HUES48 (cell line): Measurements from ENCODE around the gene IFI27L1.

Source experiments
- H3K27ac ChIP-seq: one replicate; pipeline ENCODE4 v1.7.0; 2013; ENCODE audit warnings: low read depth, low read length, inconsistent platforms
- H3K27me3 ChIP-seq: 2 replicates; pipeline ENCODE4 v1.6.1; 2013; ENCODE audit warnings: mild to moderate bottlenecking, low read length; ENCODE audit not compliant: control insufficient read depth, insufficient read depth
- H3K36me3 ChIP-seq: 2 replicates; pipeline ENCODE4 v1.6.1; 2013; ENCODE audit warnings: low read length; ENCODE audit not compliant: control insufficient read depth, insufficient read depth
- H3K4me1 ChIP-seq: 2 replicates; pipeline ENCODE4 v1.6.1; 2013; ENCODE audit warnings: mild to moderate bottlenecking, low read length; ENCODE audit not compliant: control insufficient read depth, insufficient read depth
- H3K4me3 ChIP-seq: 2 replicates; pipeline ENCODE4 v1.5.1; 2013; ENCODE audit warnings: mild to moderate bottlenecking, low read depth, low read length
- H3K9ac ChIP-seq: 2 replicates; pipeline ENCODE4 v1.6.1; 2013; ENCODE audit warnings: mild to moderate bottlenecking, low read depth, low read length, moderate library complexity
- H3K9me3 ChIP-seq: 2 replicates; pipeline ENCODE4 v1.6.1; 2013; ENCODE audit warnings: low read length; ENCODE audit not compliant: control insufficient read depth, insufficient read depth

IFI27L1 gene

DNA sequence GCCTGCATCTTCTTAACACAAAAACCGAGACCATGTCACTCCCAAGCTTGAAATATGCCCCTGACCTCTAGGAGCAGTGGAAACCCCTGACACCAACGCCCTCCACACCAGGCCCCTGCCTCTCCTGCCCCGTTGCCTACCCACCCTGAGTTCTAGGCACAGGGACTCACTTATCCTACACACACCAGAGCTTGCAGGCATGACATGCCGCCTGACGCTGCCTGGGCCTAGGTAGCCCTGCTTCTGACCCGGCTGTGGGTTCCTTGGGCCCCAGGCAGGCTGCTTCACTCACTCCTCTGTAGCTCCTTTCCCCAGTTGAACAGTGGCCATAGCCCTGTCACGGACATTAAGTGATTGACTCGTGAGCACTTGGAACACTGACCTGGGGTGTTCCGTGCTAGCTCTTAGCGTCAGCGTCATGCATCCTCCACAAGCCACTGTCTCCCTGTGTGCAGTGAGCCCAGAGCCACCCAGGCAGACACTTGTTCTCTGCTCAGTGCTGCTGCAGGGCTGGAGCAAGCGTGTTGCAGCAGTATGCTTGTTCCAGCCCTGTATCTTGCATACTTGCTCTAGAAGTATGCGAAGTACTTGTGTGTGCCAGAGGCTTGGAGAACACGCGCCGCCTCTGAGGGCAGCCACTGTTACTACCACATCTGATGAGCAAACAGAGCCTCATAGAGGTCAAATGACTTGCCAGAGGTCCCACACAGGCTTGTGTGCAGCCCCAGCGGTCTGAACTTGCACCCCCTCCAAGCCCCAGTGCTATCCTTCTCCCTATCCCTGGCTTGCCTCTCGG is 39.4 kb upstream of the IFI27L1 start:
- H3K9ac ChIP-seq, result no peak overlapping the region
- no peaks in the 10 kb centered on the region for H3K27me3 ChIP-seq
- peaks cover 36% of the 10 kb centered on the region for H3K36me3 ChIP-seq
- no peak overlapping the region for H3K4me3 ChIP-seq
- H3K9me3 ChIP-seq, result no peaks in the 10 kb centered on the region
- H3K27ac ChIP-seq, result no peak overlapping the region
- H3K4me1 ChIP-seq, result no peaks in the 10 kb centered on the region

DNA sequence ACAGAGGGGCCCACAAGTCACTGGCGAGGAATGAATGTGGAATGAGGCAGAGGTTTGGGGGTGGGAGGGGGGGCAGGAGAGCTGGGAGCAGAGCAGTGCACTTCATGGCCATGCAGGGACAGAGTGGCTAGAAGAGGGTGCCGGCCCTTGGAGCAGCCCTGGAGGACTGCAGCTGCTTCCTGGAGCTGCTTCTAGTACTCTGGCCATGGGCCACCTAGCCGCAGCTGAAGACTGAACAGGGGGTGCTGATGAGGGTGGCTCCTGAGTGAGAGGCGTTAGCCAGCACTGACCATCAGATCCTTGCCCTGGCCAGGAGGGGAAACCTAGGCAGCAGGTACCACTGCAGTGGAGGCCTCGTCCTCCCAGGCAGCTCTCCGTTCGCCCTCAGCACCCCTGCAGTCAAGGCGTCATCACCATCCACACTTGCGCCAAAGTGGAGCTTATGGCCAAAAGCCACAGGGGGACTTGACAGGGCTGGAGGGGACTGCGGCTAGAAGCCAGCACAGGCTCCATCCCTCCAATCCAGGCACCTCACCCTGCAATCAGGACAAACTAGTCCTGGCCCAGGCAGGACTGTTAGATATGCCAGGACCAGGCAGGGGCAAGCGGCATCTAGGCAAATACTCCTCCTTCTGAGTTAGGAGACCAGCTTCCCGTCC is 38.5 kb upstream of the IFI27L1 start:
- peaks cover 44% of the 10 kb centered on the region for H3K36me3 ChIP-seq

DNA sequence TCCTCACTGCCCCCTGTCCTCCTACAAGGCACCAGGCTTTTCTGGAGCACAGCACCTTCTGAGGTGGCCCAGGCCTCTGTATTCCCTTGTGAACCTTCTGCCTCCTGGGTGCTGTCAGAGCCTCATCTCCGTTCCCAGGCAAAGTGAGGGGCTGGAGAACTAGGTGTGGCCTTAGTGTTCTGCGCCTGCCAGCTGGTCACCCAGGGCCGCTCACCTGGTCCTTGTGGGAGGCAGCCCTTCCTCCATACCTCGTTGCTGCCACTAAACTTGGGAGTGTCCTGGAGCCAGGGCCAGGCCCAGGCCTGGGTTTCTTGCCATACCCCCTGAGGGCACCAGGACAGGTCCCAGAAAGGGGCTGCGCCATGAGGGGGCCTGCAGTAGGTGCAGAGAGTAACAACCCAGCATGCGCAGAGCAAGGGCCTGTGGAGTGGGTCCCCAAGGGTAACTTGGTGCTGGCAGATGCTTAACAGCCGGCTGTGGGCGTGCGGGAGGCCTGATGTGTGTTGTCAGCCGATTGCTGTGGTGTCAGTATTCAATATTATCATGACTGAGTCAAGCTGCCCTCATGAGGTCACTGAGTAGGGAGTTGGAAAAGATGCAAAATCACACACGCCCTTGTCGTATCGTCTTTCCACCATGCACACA is 37.9 kb upstream of the IFI27L1 start:
- Histone ChIP-seq H3K9me3 (no peaks in the 10 kb centered on the region), H3K9ac (no peak overlapping the region), H3K27ac (no peak overlapping the region), H3K4me3 (no peak overlapping the region), H3K27me3 (no peaks in the 10 kb centered on the region), H3K36me3 (peaks cover 50% of the 10 kb centered on the region), H3K4me1 (no peaks in the 10 kb centered on the region)

More for the DNA sequence above, 38.5 kb upstream of the IFI27L1 start:
- H3K4me1 ChIP-seq, result no peaks in the 10 kb centered on the region
- H3K4me3 ChIP-seq, result no peak overlapping the region
- H3K9me3 ChIP-seq, result no peaks in the 10 kb centered on the region
- H3K27me3 ChIP-seq, result no peaks in the 10 kb centered on the region
- H3K27ac ChIP-seq, result no peak overlapping the region
- H3K9ac ChIP-seq, result no peak overlapping the region

DNA sequence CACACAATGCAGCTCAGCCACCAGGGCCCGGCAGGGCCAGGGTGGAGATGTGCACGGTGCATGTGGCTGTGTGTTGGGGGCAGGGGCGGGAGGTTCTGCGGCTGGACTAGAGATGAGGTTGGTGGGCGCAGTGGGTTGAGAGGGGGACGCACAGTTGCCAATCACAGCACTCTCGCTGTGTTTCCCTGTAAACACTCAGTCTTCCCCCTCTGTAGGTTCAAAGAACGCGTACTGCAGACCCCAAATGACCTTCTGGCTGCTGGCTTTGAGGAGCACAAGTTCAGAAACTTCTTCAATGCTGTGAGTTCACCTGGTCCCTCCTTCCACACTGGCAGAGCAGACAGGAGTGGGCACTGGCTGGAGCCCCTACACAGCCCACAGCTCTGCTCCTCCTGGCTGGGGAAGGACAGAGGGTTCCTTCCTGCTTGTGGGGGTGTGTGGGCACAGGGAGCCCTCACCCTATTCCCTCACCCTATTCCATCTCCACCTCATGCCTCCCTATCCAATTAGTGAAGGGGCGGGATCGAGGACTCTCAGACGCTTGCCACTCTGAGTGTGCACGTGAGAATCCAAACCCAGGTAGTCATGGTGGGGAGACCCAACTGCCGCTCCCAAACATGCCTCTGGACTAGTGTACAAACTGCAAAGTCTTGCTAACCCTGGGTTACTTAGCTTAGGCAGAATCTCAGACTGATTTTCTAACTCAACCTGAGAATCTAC is 37.2 kb upstream of the IFI27L1 start:
- Histone ChIP-seq H3K27ac (no peak overlapping the region), H3K9me3 (no peaks in the 10 kb centered on the region), H3K4me1 (no peaks in the 10 kb centered on the region), H3K4me3 (no peak overlapping the region), H3K27me3 (no peaks in the 10 kb centered on the region), H3K36me3 (peaks cover 57% of the 10 kb centered on the region), H3K9ac (no peak overlapping the region)

DNA sequence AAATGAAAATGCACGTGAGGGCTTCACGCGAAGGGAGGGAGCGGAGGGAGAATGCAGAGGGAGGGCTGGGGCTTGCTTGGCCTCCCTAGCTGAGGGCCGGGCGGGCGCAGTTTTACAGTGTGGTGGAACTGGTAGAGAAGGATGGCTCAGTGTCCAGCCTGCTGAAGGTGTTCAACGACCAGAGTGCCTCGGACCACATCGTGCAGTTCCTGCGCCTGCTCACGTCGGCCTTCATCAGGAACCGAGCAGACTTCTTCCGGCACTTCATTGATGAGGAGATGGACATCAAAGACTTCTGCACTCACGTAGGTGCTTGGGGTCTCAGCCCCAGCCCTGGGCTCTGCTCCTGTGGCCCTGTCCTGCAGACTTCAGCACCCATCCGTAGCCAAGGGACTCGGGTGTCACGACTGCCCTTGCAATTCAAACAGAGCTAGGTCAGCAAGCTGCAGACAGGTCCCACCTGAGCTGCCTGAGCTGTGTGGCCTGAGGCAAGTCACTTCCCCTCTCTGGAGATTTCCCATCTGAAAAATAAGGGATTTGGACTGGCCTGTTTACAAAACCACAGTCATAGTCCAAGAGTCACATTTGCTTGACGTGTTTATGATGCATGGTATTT is 36.5 kb upstream of the IFI27L1 start:
- Histone ChIP-seq H3K27me3 (no peaks in the 10 kb centered on the region), H3K4me1 (no peaks in the 10 kb centered on the region), H3K9me3 (no peaks in the 10 kb centered on the region), H3K27ac (no peak overlapping the region), H3K9ac (no peak overlapping the region), H3K36me3 (peaks cover 60% of the 10 kb centered on the region), H3K4me3 (no peak overlapping the region)

DNA sequence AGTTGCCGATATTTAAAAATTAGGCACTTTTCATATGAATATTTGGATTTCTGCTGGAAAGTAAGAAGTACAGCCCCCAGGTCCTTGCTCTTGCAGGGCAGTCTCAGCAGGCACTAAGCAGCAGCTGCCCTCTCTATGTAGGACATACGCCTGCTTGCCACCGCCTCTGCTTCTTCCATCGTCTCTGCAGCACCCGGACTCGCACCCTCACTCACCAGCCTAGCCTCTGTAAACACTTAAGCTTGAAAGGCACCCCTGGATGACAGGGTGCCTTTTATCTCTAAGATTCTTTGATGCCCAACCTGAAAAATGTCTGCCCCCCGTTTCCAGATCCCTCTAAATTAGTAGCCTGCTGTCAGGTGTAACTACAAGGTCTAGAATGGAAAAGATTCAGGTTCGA is 36.0 kb upstream of the IFI27L1 start:
- Histone ChIP-seq H3K27ac (no peak overlapping the region), H3K9ac (no peak overlapping the region), H3K36me3 (peaks cover 65% of the 10 kb centered on the region), H3K27me3 (no peaks in the 10 kb centered on the region), H3K9me3 (no peaks in the 10 kb centered on the region), H3K4me1 (no peaks in the 10 kb centered on the region), H3K4me3 (no peak overlapping the region)

DNA sequence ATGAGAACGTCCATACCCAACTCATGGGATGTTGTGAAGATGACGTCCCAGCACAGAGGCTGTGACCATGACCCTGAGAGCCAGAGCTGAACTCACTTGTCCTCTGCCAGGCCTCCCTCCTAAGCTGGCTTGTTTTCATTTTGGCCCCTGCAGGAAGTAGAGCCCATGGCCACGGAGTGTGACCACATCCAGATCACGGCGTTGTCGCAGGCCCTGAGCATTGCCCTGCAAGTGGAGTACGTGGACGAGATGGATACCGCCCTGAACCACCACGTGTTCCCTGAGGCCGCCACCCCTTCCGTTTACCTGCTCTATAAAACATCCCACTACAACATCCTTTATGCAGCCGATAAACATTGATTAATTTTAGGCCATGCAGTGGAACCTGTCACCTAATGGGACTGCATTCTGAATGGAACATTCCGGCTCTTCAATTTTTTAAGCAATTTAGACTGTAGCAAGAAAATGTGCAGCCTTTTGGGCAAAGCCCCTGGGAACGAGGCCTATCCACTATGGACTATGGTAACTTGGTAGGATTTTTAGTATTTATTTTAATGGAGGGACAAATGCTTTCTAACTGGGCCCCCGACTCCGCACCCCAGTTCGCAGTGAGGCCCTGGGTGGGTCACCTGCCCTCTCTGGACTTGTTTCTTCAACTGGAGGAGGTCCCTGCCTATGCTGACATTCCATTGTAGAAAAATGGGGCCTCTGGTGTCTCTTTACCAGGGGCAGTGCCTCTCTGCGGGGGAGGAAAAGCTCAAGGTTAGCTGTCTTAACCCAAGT is 35.4 kb upstream of the IFI27L1 start:
- Histone ChIP-seq H3K9me3 (no peaks in the 10 kb centered on the region), H3K27ac (no peak overlapping the region), H3K9ac (no peak overlapping the region), H3K36me3 (peaks cover 71% of the 10 kb centered on the region), H3K27me3 (no peaks in the 10 kb centered on the region), H3K4me3 (no peak overlapping the region), H3K4me1 (no peaks in the 10 kb centered on the region)

DNA sequence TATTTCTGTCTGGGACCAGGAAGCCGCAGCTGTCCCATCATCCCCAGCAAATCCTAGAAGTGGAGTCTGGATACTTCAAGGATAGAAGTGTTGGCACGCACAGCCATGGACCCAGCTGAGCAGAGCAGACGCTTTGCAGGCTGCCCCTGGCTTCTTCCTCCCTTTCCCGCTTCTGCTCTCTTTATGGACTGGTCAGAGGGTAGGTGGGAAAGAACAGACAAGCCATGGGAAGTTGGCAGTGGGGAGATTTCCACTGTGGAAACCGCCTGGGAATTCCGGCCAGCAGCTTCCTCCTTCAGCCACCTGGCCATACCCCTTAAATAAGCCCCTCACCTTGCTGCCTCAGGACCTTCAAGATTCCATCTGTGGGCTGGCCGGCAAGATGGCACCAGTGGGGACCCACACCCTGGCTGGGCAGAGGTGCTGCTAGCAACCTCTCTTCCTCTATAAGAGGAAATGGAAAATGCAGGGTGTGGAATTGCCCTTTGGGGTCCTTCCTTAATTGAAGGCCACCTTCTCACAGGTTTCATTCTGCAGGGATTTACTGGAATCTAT is 34.3 kb upstream of the IFI27L1 start:
- Histone ChIP-seq H3K4me3 (no peak overlapping the region), H3K4me1 (no peaks in the 10 kb centered on the region), H3K27ac (no peak overlapping the region), H3K9me3 (no peaks in the 10 kb centered on the region), H3K27me3 (no peaks in the 10 kb centered on the region), H3K9ac (no peak overlapping the region), H3K36me3 (peaks cover 78% of the 10 kb centered on the region)

DNA sequence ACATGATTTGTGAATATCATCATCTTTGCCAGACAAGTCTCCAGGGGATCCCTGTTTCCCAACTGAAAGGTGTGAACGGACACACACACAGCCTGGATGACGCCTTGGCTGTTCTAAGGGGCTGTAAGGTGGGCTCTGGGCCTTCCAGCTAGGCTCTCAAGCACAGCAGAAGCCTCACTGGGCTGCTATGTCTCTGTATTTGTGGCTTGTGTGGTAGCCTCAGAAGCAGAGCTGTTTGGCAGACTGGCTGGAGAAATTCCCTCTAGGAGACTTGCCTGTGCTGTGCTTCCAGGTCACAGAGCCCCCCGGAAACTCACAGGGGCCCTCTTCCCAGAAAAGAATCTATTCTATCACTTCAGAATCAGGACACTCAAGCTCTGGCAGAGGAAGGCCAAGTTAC is 33.5 kb upstream of the IFI27L1 start:
- Histone ChIP-seq H3K4me3 (no peak overlapping the region), H3K9me3 (no peaks in the 10 kb centered on the region), H3K27me3 (no peaks in the 10 kb centered on the region), H3K9ac (no peak overlapping the region), H3K36me3 (peaks cover 86% of the 10 kb centered on the region), H3K4me1 (no peaks in the 10 kb centered on the region), H3K27ac (no peak overlapping the region)
